Esophagus squamous epithelium (tissue), 5 donors: ENCODE data around the gene MDGA2. TPM values are rescaled to one million over a fixed set of nuclear protein-coding genes. Genes with fewer than 3 reads are reported as not detected.
"Not testable (repeated sequence)": the region's sequence is repeated elsewhere in the genome, so short reads cannot be mapped to it uniquely, and the experiment has no call there.

Experiments
- DNase-seq: peaks from one replicate; lab custom pipeline; 2025; lab: John Stamatoyannopoulos, UW
- H3K27ac ChIP-seq, 4 donors: fragments of 200-600 bp; sonication (generic); one replicate each; pipeline ENCODE4 v1.5.1; 2016 to 2019; ENCODE audit warnings: mild to moderate bottlenecking in 1 of 4
- H3K27me3 ChIP-seq, 4 donors: fragments of 200-600 bp; sonication (generic); 1 replicate in 3 of 4; 2 replicates in 1 of 4; pipeline versions ENCODE4 v1.5.1 to v1.6.0; 2017 to 2021; ENCODE audit warnings: antibody characterized with exemption in 1 of 4
- H3K36me3 ChIP-seq, 3 donors: fragments of 200-600 bp; sonication (generic); one replicate each; pipeline ENCODE4 v1.5.1; 2016 to 2019
- H3K4me1 ChIP-seq, 3 donors: fragments of 200-600 bp; sonication (generic); one replicate each; pipeline ENCODE4 v1.5.1; 2017 to 2019
- H3K4me3 ChIP-seq, 4 donors: fragments of 200-600 bp; sonication (generic); 1 replicate in 3 of 4; 2 replicates in 1 of 4; pipeline ENCODE4 v1.5.1; 2016 to 2019; ENCODE audit warnings: mild to moderate bottlenecking in 2 of 4, moderate library complexity in 1 of 4
- H3K9me3 ChIP-seq, 3 donors: fragments of 200-600 bp; sonication (generic); one replicate each; pipeline ENCODE4 v1.5.1; 2016 to 2019
- POLR2A ChIP-seq, 4 donors: fragments of 450-650 bp; IDR thresholded peaks; one replicate each; pipeline ENCODE4 v1.6.1; 2017; ENCODE audit warnings: antibody characterized with exemption in 4 of 4, mild to moderate bottlenecking in 4 of 4, moderate library complexity in 3 of 4
- WGBS, 2 donors: methylation state at CpG; one replicate each; pipeline ENCODE4 v1.1.5; 2018; 5-methylcytosine and 5-hydroxymethylcytosine counted together
- intact Hi-C: fragments of 100-400 bp; cut with DNase I; formaldehyde crosslinking; loops from one replicate; pipeline ENCODE4 v1.15.0; 2022
- total RNA-seq, 4 donors: library from RNA; depleted of rRNA; stranded (reverse); fragments of >200 nt; gene quantifications; one replicate each; pipeline ENCODE4 v1.1.0, GENCODE V29; 2016
- TF ChIP-seq, protein P1 (sequence below), 6 experiments: fragments of 450-650 bp in 4 of 6; fragments of 200-600 bp in 2 of 6; sonication (generic) in 2 of 6; IDR thresholded peaks; one replicate each; pipeline ENCODE4 v1.5.1; 2016 to 2019; ENCODE audit warnings: antibody characterized with exemption in 6 of 6, mild to moderate bottlenecking in 4 of 6, moderate library complexity in 4 of 6
- donor health status: DM: yes; HTN: yes; CAD: no.

The MDGA2 gene
- total RNA-seq, 4 donors from 2014 or later: not detected

DNA sequence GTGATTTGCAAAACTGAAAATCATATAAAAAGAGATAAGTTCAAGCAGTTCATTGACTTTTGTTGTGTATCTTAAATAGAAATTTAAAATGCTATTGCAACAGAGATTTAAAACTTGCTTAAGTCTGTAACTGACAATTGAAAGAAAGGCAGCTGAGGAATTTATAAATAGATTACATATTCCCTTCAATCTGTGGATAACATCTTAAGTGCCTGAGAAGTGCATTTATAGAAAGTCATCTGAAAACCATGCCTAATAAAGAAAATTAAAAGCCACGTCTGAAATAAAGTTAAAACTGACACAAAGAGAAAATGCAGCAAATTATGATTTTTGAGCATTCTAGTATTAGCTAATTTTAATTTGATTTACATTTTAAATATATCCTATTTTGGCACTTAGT is 479.8 kb downstream of the MDGA2 start:
- no peaks in the 10 kb centered on the region for H3K9me3 ChIP-seq
- intact Hi-C loops: no loop called here
- no peaks in the 10 kb centered on the region for H3K4me1 ChIP-seq
- 56 to 59% methylated on average over 1 of the region's 1 CpG for WGBS, 2 donors
- H3K4me3 ChIP-seq: no peak overlapping the region
- DNase-seq: no peak
- H3K36me3 ChIP-seq: no peaks in the 10 kb centered on the region
- no peak for TF ChIP-seq POLR2A (IDR thresholded peaks at IDR 0.05)
- TF ChIP-seq, protein P1, sequence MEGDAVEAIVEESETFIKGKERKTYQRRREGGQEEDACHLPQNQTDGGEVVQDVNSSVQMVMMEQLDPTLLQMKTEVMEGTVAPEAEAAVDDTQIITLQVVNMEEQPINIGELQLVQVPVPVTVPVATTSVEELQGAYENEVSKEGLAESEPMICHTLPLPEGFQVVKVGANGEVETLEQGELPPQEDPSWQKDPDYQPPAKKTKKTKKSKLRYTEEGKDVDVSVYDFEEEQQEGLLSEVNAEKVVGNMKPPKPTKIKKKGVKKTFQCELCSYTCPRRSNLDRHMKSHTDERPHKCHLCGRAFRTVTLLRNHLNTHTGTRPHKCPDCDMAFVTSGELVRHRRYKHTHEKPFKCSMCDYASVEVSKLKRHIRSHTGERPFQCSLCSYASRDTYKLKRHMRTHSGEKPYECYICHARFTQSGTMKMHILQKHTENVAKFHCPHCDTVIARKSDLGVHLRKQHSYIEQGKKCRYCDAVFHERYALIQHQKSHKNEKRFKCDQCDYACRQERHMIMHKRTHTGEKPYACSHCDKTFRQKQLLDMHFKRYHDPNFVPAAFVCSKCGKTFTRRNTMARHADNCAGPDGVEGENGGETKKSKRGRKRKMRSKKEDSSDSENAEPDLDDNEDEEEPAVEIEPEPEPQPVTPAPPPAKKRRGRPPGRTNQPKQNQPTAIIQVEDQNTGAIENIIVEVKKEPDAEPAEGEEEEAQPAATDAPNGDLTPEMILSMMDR (IDR thresholded peaks at IDR 0.05): no peak
- H3K27me3 ChIP-seq: no peaks in the 10 kb centered on the region
- no peak overlapping the region for H3K27ac ChIP-seq

DNA sequence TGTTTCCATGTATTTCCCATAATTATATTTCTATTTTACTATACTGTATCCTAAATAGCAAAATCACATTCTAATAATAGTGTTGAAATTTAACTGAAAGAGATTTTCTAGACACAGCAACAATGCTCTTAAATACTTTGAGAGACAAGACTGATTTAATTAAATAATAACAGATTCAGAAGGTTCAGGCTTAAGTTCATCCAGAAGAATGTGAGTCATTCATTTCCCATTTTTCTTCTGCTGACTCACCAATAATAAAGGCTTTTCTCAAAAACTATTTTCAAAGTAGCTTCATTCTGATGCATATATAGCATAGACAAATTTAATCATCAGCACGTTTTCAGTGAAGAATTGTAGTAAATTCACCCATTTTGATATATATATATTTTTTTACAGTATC is 481.4 kb downstream of the MDGA2 start:
- 18 to 32% methylated on average over 1 of the region's 1 CpG for WGBS, 2 donors
- Histone ChIP-seq H3K36me3 (no peaks in the 10 kb centered on the region), H3K4me1 (no peaks in the 10 kb centered on the region), H3K27me3 (no peaks in the 10 kb centered on the region), H3K27ac (no peak overlapping the region), H3K9me3 (no peaks in the 10 kb centered on the region), H3K4me3 (no peak overlapping the region)
- TF ChIP-seq POLR2A (IDR thresholded peaks at IDR 0.05): no peak
- TF ChIP-seq, protein P1 (IDR thresholded peaks at IDR 0.05): no peak
- intact Hi-C loops: no loop called here
- DNase-seq: no peak

DNA sequence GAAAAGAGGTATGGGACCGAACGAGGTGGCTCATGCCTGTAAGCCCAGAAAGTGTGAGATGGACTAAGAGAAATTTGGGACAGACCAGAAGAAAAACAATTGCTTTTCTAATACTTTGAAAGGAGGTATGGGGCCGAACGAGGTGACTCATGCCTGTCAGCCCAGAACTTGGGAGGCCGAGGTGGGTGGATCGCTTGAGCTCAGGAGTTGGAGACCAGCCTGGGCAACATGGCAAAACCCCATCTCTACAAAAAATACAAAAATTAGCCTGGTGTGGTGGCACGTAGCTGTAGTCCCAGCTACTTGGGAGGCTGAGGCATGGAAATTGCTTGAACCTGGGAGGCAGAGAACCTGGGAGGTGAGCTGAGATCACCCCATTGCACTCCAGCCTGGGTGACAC is 483.2 kb downstream of the MDGA2 start:
- H3K4me3 ChIP-seq, H3K27me3 ChIP-seq, H3K27ac ChIP-seq, H3K9me3 ChIP-seq, H3K4me1 ChIP-seq, H3K36me3 ChIP-seq, DNase-seq, intact Hi-C loops: not testable (repeated sequence)
- 61 to 77% methylated on average over 7 of the region's 7 CpGs for WGBS, 2 donors

DNA sequence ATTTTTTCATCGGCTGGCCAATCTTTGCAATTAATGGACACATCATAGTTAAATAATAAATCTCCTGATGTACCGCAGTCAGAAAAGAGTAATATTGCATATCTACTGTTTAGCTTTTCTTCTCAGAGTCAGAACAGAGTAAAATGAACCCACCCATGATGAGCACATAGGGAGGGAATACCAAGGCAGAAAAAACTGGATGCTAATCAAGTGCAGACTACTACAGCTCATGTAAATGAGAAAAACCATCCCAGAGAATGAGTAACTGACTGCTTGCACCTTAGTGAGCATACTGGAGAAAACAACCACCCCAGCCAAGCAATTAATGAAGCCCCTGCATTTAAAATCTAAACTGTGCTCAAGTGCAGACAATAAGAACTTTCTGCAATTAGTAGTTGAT is 483.7 kb downstream of the MDGA2 start:
- intact Hi-C loops: no loop called here
- H3K36me3 ChIP-seq: no peaks in the 10 kb centered on the region

DNA sequence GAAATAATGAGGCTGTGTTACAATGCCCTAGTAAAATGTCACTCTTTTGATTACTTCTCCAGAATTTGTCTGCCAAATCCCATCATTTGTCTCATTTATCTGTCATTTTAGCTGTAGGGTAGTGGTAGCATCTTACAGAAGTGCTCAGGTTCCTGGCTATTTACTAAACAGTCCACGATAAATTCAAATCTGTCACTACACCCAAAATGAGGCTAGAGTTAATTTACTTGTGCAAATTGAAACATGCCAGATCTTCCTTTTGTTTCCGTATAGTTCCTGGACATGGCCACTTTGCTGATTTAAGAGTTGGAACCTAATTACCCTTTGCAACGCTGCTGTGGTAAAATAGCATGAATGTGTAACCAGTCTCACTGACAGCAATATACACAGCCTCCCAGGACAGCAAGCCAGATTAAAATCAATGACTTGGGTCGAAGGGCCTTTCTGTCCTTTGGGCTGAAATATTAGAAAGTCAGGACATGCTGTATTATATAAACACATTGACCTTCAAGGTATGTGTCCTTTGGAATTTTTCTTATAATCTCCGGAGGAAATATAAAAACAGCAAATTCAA is 485.4 kb downstream of the MDGA2 start:
- Histone ChIP-seq H3K27me3 (no peaks in the 10 kb centered on the region), H3K9me3 (no peaks in the 10 kb centered on the region), H3K4me1 (no peaks in the 10 kb centered on the region), H3K27ac (no peak overlapping the region), H3K4me3 (no peak overlapping the region), H3K36me3 (no peaks in the 10 kb centered on the region)
- intact Hi-C loops: no loop called here
- DNase-seq: no peak
- WGBS, 2 donors: 60 to 70% methylated on average over 5 of the region's 5 CpGs
- no peak for TF ChIP-seq POLR2A (IDR thresholded peaks at IDR 0.05)
- TF ChIP-seq, protein P1 (IDR thresholded peaks at IDR 0.05): no peak

More for the DNA sequence above, 483.7 kb downstream of the MDGA2 start:
- Histone ChIP-seq H3K9me3 (no peaks in the 10 kb centered on the region), H3K27ac (no peak overlapping the region), H3K4me1 (no peaks in the 10 kb centered on the region), H3K27me3 (no peaks in the 10 kb centered on the region), H3K4me3 (no peak overlapping the region)
- 68 to 86% methylated on average over 2 of the region's 2 CpGs for WGBS, 2 donors
- no peak for DNase-seq
- TF ChIP-seq, protein P1 (IDR thresholded peaks at IDR 0.05): no peak
- no peak for TF ChIP-seq POLR2A (IDR thresholded peaks at IDR 0.05)

DNA sequence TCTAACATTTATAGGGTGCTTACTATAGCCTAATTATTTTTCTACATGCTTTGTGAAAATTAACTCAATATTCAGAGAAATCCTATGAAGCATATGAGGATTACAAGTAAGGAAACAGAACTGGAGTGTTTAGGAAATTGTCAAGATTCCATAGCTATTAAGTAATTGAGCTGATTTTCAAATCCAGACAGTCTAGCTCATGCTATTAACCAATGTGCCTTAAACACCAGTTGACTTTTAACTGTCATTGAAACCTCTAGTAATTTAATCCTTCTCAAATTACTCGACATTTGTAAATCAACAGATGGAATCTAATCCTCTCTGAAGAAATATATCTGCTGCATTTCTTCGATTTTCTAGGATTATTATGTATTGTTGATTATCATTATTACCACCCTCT is 488.9 kb downstream of the MDGA2 start:
- Histone ChIP-seq H3K27ac (no peak overlapping the region), H3K4me1 (no peaks in the 10 kb centered on the region), H3K36me3 (no peaks in the 10 kb centered on the region), H3K9me3 (no peaks in the 10 kb centered on the region), H3K4me3 (no peak overlapping the region), H3K27me3 (no peaks in the 10 kb centered on the region)
- intact Hi-C loops: no loop called here
- 46 to 53% methylated on average over 2 of the region's 2 CpGs for WGBS, 2 donors
- TF ChIP-seq, protein P1 (IDR thresholded peaks at IDR 0.05): no peak
- no peak for TF ChIP-seq POLR2A (IDR thresholded peaks at IDR 0.05)
- no peak for DNase-seq
